ENCODE results near the gene RECK.

Gene RECK

GRCh38 chr9:36025746-36026145 lies 11.0 kb upstream of the RECK start:
- H3K4me3 ChIP-seq (replicated peaks in 1 of 2; ENCODE audit: low read depth in 2 of 2, low read length in 2 of 2): no peak overlapping the region
- TF ChIP-seq, protein P1, sequence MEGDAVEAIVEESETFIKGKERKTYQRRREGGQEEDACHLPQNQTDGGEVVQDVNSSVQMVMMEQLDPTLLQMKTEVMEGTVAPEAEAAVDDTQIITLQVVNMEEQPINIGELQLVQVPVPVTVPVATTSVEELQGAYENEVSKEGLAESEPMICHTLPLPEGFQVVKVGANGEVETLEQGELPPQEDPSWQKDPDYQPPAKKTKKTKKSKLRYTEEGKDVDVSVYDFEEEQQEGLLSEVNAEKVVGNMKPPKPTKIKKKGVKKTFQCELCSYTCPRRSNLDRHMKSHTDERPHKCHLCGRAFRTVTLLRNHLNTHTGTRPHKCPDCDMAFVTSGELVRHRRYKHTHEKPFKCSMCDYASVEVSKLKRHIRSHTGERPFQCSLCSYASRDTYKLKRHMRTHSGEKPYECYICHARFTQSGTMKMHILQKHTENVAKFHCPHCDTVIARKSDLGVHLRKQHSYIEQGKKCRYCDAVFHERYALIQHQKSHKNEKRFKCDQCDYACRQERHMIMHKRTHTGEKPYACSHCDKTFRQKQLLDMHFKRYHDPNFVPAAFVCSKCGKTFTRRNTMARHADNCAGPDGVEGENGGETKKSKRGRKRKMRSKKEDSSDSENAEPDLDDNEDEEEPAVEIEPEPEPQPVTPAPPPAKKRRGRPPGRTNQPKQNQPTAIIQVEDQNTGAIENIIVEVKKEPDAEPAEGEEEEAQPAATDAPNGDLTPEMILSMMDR (IDR thresholded peaks at IDR 0.05; ENCODE audit: low read depth, low read length): no peak
- no peak for DNase-seq (ENCODE audit: low read depth in 2 of 2)

DNA sequence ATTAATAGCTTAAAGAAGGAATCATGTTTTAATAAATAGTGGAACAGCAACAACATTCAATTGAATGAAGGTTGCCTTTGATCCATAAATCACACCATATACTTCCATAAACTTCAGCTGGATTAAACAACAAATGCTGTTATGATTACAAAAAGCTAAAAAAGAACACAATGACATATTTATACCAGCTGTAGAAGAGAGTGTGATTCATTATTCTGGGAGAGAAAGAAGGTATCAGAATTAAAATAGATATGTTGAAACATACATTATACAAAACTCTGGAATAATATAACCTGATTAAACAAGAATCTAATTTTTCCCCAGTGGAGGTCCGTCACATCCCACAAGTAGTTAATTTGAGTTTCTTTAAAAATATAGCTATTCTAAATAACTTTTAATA lies 7.5 kb upstream of the RECK start:
- no peak for DNase-seq (ENCODE audit: low read depth in 2 of 2)
- H3K4me3 ChIP-seq (replicated peaks in 1 of 2; ENCODE audit: low read depth in 2 of 2, low read length in 2 of 2): no peak overlapping the region
- TF ChIP-seq, protein P1 (IDR thresholded peaks at IDR 0.05; ENCODE audit: low read depth, low read length): no peak

- H3K4me3 ChIP-seq (replicated peaks in 1 of 2; ENCODE audit: low read depth in 2 of 2, low read length in 2 of 2): no peak overlapping the region
- DNase-seq (ENCODE audit: low read depth in 2 of 2): peak; percentile 95 to 98
- TF ChIP-seq, protein P1 (IDR thresholded peaks at IDR 0.05; ENCODE audit: low read depth, low read length): no peak
Observed at GRCh38 chr9:36029765-36030528, 6.8 kb upstream of the RECK start.

DNA sequence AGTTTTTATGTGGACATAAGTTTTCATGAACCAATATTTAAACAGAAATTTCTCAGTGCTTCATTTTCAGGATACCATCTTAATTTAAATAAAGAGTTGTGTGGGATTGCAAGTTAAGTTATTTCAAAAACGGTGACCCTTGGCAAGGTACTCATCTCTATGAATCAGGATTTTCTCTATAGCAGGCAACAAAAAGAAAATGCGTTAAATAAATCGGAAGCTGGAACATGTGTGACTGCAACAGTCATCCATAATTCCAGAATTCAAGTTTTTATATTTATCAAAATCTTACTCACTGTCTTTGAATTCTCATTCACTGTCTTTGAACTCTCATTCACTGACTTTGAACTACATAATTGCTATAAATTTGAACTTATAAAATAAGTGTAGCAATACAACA lies 5.8 kb upstream of the RECK start:
- TF ChIP-seq, protein P1 (IDR thresholded peaks at IDR 0.05; ENCODE audit: low read depth, low read length): no peak
- DNase-seq (ENCODE audit: low read depth in 2 of 2): peak in 1 of 2 donors; percentile 24
- H3K4me3 ChIP-seq (replicated peaks in 1 of 2; ENCODE audit: low read depth in 2 of 2, low read length in 2 of 2): no peak overlapping the region

- DNase-seq (ENCODE audit: low read depth in 2 of 2): no peak
- no peak overlapping the region for H3K4me3 ChIP-seq (replicated peaks in 1 of 2; ENCODE audit: low read depth in 2 of 2, low read length in 2 of 2)
- TF ChIP-seq, protein P1 (IDR thresholded peaks at IDR 0.05; ENCODE audit: low read depth, low read length): no peak
Observed at GRCh38 chr9:36031774-36032555, 4.7 kb upstream of the RECK start.

GRCh38 chr9:36033788-36034187 lies 2.9 kb upstream of the RECK start:
- TF ChIP-seq, protein P1 (IDR thresholded peaks at IDR 0.05; ENCODE audit: low read depth, low read length): no peak
- H3K4me3 ChIP-seq (replicated peaks in 1 of 2; ENCODE audit: low read depth in 2 of 2, low read length in 2 of 2): no peak overlapping the region
- DNase-seq (ENCODE audit: low read depth in 2 of 2): no peak

Data from cardiac fibroblast (primary cell).